Gastrocnemius medialis (tissue), 4 donors: ENCODE results near the gene C19orf25. TPM values are rescaled to one million over a fixed set of nuclear protein-coding genes. Genes with fewer than 3 reads are reported as not detected.
"Not testable (repeated sequence)": the region's sequence is repeated elsewhere in the genome, so short reads cannot be mapped to it uniquely, and the experiment has no call there.

ENCODE experiments used
- ATAC-seq, 2 donors: fragments of 150-250 bp; one replicate each; pipeline ENCODE4 v1.9.1; 2016
- DNase-seq, 2 donors: peaks; one replicate each; pipeline ENCODE4 v3.0.0-alpha.2; 2019
- H3K27ac ChIP-seq, 4 donors: fragments of 200-600 bp; sonication (generic); 1 replicate in 1 of 4; 2 replicates in 3 of 4; pipeline ENCODE4 v1.5.1; 2016 to 2018; ENCODE audit warnings: mild to moderate bottlenecking in 2 of 4, moderate library complexity in 1 of 4
- H3K27me3 ChIP-seq, 3 donors: fragments of 200-600 bp; sonication (generic) in 2 of 3; 1 replicate in 1 of 3; 2 replicates in 2 of 3; pipeline versions ENCODE4 v1.5.1 to v1.6.0; 2016 to 2019; ENCODE audit warnings: mild to moderate bottlenecking in 1 of 3, moderate library complexity in 1 of 3
- H3K36me3 ChIP-seq, 2 donors: fragments of 200-600 bp; sonication (generic) in 1 of 2; one replicate each; pipeline ENCODE4 v1.5.1; 2017 to 2018
- H3K4me1 ChIP-seq, 2 donors: fragments of 200-600 bp; sonication (generic) in 1 of 2; one replicate each; pipeline ENCODE4 v1.5.1; 2016 to 2017; ENCODE audit warnings: mild to moderate bottlenecking in 2 of 2
- H3K4me3 ChIP-seq, 4 donors: fragments of 200-600 bp; sonication (generic) in 3 of 4; 1 replicate in 1 of 4; 2 replicates in 3 of 4; pipeline ENCODE4 v1.5.1; 2016 to 2019; ENCODE audit warnings: mild to moderate bottlenecking in 2 of 4
- H3K9me3 ChIP-seq, 3 donors: fragments of 200-600 bp; sonication (generic) in 2 of 3; 1 replicate in 1 of 3; 2 replicates in 2 of 3; pipeline ENCODE4 v1.5.1; 2016 to 2019
- POLR2A ChIP-seq, 2 donors: fragments of 450-650 bp; IDR thresholded peaks; one replicate each; pipeline ENCODE4 v1.6.1; 2017; ENCODE audit warnings: antibody characterized with exemption in 2 of 2, mild to moderate bottlenecking in 2 of 2, moderate library complexity in 2 of 2
- in situ Hi-C, 4 donors: fragments of 200-750 bp; cut with MboI; loops; one replicate each; pipeline versions ENCODE4 v1.15.0 to v1.8.0; 2017; ENCODE audit warnings: low sequenced_read_pairs in 4 of 4
- intact Hi-C: fragments of 100-400 bp; cut with DNase I; formaldehyde crosslinking; loops from one replicate; pipeline ENCODE4 v1.15.1; 2023; ENCODE audit warnings: low total_unique reads
- total RNA-seq, 4 donors: library from RNA; depleted of rRNA; stranded (reverse); fragments of >200 nt; gene quantifications; one replicate each; pipeline versions ENCODE4 v1.1.0 to v1.2.3, GENCODE V29; 2016
- TF ChIP-seq, protein P1 (sequence below), 5 experiments: fragments of 450-650 bp in 3 of 5; fragments of 200-600 bp in 2 of 5; sonication (generic) in 2 of 5; IDR thresholded peaks in 4 of 5; conservative IDR thresholded peaks in 1 of 5; 1 replicate in 4 of 5; 2 replicates in 1 of 5; pipeline ENCODE4 v1.5.1; 2016 to 2019; ENCODE audit warnings: antibody characterized with exemption in 5 of 5, mild to moderate bottlenecking in 3 of 5, moderate library complexity in 3 of 5

C19orf25 gene
- total RNA-seq, 4 donors from 2014 or later: 18.7 to 25.7 (median 19.9) TPM

DNA sequence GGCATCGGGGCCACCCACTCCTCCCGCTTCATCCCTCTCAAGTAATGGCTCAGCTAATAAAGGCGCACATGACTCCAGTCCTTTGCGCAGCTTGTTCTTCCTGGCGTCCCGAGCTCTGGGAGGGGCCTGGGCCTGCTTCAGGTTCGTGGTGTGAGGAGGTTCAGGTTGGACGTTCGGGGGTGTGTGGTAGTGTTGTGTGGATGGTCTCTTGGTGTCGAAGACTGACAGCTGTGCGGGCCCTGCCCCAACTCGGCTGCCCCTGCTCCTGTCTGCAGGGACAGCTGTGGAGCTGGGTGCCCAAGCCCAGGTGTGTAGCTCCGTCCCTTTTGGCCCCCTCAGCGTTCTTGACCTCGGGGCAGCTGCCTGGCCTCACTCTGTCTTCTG lies 38.6 kb downstream of the C19orf25 start:
- DNase-seq (no peak), ATAC-seq (no peak)
- Histone ChIP-seq H3K4me3 (no peak overlapping the region), H3K27me3 (peaks cover 2% of the 10 kb centered on the region in 3 donors), H3K9me3 (no peaks in the 10 kb centered on the region), H3K4me1 (peaks cover 14 to 29% of the 10 kb centered on the region in 2 donors), H3K36me3 (peaks cover 0 to 32% of the 10 kb centered on the region in 2 donors), H3K27ac (no peak overlapping the region)
- in situ Hi-C loops: no loop called here
- TF ChIP-seq, protein P1, sequence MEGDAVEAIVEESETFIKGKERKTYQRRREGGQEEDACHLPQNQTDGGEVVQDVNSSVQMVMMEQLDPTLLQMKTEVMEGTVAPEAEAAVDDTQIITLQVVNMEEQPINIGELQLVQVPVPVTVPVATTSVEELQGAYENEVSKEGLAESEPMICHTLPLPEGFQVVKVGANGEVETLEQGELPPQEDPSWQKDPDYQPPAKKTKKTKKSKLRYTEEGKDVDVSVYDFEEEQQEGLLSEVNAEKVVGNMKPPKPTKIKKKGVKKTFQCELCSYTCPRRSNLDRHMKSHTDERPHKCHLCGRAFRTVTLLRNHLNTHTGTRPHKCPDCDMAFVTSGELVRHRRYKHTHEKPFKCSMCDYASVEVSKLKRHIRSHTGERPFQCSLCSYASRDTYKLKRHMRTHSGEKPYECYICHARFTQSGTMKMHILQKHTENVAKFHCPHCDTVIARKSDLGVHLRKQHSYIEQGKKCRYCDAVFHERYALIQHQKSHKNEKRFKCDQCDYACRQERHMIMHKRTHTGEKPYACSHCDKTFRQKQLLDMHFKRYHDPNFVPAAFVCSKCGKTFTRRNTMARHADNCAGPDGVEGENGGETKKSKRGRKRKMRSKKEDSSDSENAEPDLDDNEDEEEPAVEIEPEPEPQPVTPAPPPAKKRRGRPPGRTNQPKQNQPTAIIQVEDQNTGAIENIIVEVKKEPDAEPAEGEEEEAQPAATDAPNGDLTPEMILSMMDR (IDR thresholded peaks at IDR 0.05 in 4 of 5, conservative IDR thresholded peaks at IDR 0.05 in 1 of 5): no peak
- TF ChIP-seq POLR2A (IDR thresholded peaks at IDR 0.05): no peak
- intact Hi-C loops: no loop called here

DNA sequence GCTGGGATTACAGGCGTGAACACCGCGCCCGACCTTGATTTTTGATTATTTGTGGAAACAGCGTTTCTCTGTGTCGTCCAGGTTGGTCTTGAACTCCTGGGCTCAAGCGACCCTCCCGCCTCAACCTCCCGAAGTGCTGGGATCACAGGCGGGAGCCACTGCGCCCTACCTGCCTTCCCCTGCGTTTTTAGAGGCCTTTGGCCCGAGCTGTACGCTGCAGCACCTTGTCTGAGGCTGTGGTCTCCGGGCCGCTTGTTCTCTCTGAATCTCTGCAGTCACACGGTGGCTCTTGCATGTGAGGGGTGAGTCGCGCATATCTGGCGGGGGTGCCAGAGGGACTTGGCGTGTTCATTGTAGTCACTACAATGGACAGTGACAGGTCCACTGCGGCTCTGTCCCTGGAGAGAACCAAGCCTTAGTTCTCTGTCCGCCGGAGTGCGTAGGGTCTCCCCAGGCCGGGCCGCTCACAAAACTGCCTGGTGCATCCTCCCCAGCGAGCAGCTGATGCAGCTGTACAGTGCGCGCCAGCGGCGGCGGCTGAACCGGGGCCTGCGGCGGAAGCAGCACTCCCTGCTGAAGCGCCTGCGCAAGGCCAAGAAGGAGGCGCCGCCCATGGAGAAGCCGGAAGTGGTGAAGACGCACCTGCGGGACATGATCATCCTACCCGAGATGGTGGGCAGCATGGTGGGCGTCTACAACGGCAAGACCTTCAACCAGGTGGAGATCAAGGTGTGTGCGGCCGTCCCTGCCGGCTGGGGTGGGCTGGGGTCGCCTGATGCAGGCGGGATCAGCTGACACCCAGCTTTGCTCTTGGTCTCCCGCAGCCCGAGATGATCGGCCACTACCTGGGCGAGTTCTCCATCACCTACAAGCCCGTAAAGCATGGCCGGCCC lies 39.2 kb downstream of the C19orf25 start:
- ATAC-seq, DNase-seq, H3K27me3 ChIP-seq, in situ Hi-C loops, H3K9me3 ChIP-seq: not testable (repeated sequence)
- H3K4me3 ChIP-seq: peak overlapping the region; percentile 81 to 98 (median 88)
- H3K4me1 ChIP-seq: peaks cover 14 to 29% of the 10 kb centered on the region in 2 donors
- intact Hi-C loops: loop anchor here (2.0 kb wide), 1 partner anchor 21 kb away; no protein-coding TSS in a partner anchor
- H3K36me3 ChIP-seq: peaks cover 0 to 36% of the 10 kb centered on the region in 2 donors
- peak overlapping the region; percentile 86 to 92 (median 88) for H3K27ac ChIP-seq

DNA sequence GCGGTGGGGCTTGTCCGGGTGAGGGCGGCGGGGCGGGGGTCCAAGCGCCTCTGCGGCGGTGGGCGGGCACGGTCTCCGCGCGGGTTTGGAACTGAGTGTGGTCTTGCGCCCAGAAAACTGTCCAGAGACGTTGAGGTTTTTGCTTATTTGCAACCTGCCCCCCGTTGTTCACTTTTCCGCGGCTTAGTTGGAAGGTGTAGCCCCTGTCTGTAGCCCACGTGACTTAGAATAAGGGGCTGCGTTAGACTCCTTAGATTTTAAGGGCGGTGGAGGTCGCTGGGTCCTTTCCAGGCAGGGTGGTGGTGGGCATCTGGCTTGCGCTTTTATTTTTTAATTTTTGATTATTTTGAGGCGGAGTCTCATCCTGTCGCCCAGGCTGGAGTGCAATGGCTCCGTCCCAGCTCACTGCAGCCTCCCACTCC lies 40.1 kb downstream of the C19orf25 start:
- Histone ChIP-seq H3K27ac (peak overlapping the region; percentile 86 to 92 (median 88)), H3K36me3 (peaks cover 2 to 44% of the 10 kb centered on the region in 2 donors), H3K4me3 (peak overlapping the region; percentile 81 to 98 (median 88)), H3K27me3 (no peaks in the 10 kb centered on the region), H3K4me1 (peaks cover 14 to 29% of the 10 kb centered on the region in 2 donors), H3K9me3 (no peaks in the 10 kb centered on the region)
- intact Hi-C loops (loop anchor here (1.0 to 2.0 kb wide), 3 partner anchors 20 to 40 kb away; partner anchors contain the start of genes C19orf25 and DAZAP1), in situ Hi-C loops (no loop called here)
- TF ChIP-seq, protein P1 (IDR thresholded peaks at IDR 0.05 in 4 of 5, conservative IDR thresholded peaks at IDR 0.05 in 1 of 5): no peak
- TF ChIP-seq POLR2A (IDR thresholded peaks at IDR 0.05): no peak
- DNase-seq: no peak
- peak in 1 of 2 donors; percentile 5 for ATAC-seq

DNA sequence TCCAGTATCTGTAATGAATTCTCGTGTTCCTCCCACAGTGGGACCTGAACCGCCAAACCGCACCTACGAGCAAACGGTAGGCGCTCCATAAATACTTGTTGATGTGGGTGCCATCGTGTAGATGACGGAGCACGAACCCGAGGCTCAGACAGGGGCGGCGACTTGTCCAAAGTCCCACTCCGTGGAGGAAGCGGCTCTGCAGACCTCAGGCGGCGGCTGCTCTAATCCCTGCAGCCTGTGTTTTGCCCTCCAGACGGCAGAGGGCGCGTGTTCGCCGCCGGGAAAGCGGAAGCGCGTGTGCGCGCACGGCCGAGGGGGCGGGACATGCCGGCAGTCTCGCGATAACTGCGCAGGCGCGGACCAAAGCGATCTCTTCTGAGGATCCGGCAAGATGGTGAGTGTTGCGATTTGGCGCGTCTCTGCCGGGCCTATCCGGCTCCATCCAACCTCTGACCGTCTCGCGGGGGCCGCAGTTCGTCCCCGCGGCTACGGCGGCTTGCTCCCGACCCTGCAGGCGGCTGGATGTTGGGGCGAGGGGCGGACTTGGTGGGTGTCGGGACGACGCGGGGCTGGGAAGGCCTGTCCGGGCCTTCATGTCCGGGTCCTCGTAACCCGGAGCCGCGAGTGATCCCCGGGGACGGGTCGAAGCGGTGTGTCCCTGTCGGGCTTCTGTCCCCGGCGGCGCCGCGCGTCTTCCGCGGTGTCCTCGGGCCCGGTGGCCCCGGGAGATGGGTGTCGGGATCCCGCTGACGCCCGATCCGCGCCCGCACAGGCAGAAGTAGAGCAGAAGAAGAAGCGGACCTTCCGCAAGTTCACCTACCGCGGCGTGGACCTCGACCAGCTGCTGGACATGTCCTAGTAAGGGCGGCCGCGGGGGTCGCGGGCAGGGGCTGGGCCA lies 40.7 kb downstream of the C19orf25 start, which contains the start of gene RPS15:
Gene RPS15 (plus strand): TSS at position 362 of the 898 bp plus-strand sequence. CDS start 30 bp downstream, at position 392.
- no peaks in the 10 kb centered on the region for H3K9me3 ChIP-seq
- no peaks in the 10 kb centered on the region for H3K27me3 ChIP-seq
- H3K27ac ChIP-seq: peak within 1 kb of the TSS; percentile 86 to 92 (median 88)
- ATAC-seq: peak; percentile 90 to 94
- peak; percentile 88 to 92 for DNase-seq
- intact Hi-C loops (loop anchor here (1.0 to 2.0 kb wide), 3 partner anchors 19 to 41 kb away; partner anchors contain the start of genes C19orf25 and DAZAP1), in situ Hi-C loops (no loop called here)
- peak within 1 kb of the TSS; percentile 81 to 98 (median 88) for H3K4me3 ChIP-seq
- peaks cover 2 to 51% of the 10 kb centered on the region in 2 donors for H3K36me3 ChIP-seq
- TF ChIP-seq POLR2A (IDR thresholded peaks at IDR 0.05): peak; percentile 92 to 96
- TF ChIP-seq, protein P1 (IDR thresholded peaks at IDR 0.05 in 4 of 5, conservative IDR thresholded peaks at IDR 0.05 in 1 of 5): peak; percentile 89 to 97 (median 95)
- H3K4me1 ChIP-seq: peaks cover 14 to 29% of the 10 kb centered on the region in 2 donors
